A172 (cell line): ENCODE results near the gene ARHGAP18. TPM values are rescaled to one million over a fixed set of nuclear protein-coding genes. Genes with fewer than 3 reads are reported as not detected.

Experiments used
- DNase-seq: peaks from one replicate; pipeline ENCODE4 v3.0.0-alpha.2; 2015; ENCODE audit warnings: low spot score
- total RNA-seq: library from RNA; depleted of rRNA; stranded (reverse); fragments of >200 nt; shearing (Covaris generic); gene quantifications from 2 replicates; pipeline ENCODE4 v1.2.3, GENCODE V29; 2014

ARHGAP18 gene
- total RNA-seq, 1 experiment from 2014 or later: 140 TPM

- no peak for DNase-seq
These were observed 94.5 kb downstream of the ARHGAP18 start for GRCh38 chr6:129615496-129615895.

GRCh38 chr6:129615020-129615419 is 95.0 kb downstream of the ARHGAP18 start:
- DNase-seq: no peak

GRCh38 chr6:129614464-129614863 is 95.5 kb downstream of the ARHGAP18 start:
- DNase-seq: no peak

DNA sequence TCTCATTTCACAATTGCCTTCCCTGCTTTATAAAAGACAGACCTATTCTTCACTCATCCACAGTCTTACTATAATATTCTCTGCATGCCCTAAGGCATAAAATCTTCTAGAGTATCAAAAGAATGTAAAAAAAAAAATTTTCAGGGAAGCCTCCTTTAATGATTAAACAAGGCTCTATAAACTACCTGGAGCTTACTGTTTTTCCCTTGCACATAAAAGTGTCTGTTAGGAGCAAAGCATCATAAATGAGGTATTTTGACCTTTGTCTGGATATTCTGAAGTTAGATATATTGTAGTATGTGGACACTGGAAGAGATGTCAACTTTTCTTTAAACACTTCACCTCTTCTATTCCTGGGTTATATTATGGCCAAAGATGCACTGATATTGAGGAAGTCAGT is 97.5 kb downstream of the ARHGAP18 start:
- DNase-seq: no peak

DNA sequence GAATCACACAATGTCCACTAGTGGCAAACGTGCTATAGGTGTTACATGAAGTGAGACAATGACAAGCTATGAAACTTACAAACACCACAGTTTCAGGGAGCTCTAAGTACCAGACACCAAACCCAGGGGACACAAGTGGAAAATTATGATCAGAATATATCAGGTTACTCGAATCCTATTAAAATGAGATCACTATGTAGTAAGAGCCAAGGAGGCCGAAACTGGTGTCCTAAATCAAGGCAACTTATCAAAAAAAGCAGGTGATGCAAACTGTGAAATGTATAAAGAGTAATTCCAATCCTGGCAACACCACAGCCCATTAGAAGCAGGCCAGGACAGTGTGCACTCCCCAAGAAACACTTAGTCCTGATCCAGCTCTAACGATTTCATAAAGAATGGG is 100.3 kb downstream of the ARHGAP18 start:
- DNase-seq: no peak

DNA sequence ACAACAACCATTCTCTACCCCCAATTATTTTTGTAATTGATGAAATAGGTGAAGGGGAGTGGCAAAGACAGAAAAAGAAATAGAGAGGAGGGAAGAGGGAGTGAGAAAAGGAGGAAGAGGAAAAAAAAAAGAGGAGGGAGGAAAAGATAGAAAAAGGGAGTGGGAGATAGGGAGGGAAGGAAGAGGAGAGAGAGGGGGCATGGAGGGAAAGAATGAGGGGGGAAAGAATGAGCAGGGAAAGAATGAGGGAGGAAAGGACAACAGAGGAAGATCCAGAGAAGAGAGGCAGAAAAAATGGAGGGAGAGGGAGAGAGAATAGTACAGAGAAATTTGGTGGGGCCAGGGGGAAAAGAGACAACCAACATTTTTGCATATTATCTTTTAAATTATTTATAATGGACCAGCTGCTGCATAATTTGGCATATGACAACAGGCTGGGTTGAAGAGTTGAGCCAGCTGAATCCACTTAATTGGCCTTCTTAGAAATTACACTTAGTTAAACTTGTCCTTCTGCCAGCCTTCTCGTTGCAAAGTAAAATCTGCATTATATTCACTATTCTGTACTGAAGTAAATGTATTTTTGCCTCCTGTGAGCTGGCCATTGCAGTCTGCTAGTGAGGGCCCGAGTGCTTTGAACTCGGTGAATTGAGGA is 101.0 kb downstream of the ARHGAP18 start:
- no peak for DNase-seq

DNA sequence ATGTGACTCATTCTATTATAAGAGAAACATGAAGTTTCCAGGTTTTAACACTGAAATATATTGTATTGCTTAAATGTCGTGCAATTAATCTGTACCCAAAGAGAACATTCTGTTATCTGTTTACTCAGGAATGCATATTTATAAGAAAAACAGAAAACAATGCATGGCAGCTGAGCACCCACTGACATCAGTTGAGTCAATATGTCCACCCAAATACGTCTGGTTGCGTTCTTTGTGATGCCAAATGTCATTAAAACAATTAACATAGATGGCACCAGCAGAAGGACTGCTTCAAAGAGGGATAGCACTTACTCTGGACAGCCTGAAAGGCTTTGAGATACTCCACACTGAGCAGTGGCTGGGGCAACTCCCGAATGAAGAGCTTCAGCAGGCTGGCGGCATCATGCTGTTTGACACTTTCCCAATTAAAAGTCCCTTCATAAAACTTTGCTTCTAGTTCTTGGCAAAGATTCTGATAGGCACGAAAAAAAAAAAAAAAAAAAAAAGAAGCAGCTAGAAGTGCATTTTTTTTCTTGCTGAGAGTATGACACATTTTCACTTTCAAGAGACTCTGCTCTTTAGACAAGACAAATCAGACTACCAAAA is 102.3 kb downstream of the ARHGAP18 start:
- peak; percentile 33 for DNase-seq

GRCh38 chr6:129606664-129607063 is 103.3 kb downstream of the ARHGAP18 start:
- peak; percentile 63 for DNase-seq

DNA sequence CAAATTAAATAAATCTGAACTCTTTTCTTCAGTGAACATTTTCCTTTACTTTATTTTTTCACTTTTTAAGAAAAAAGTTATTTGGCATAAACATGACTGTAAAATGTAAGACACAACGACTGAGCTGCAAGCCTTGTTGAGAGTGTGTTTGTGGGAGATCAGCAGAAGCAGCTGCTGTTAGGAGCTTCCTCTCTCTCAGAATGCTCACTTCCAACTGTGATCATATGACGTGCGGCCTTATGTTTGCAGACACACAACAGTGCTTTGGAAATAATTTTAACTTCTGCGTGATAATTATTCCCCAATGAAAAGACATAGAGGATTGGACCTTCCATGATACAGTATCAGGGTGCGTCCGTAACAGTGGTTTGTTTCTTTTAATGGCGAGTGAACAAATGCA is 104.0 kb downstream of the ARHGAP18 start:
- no peak for DNase-seq

- no peak for DNase-seq
These were observed 104.9 kb downstream of the ARHGAP18 start for GRCh38 chr6:129605095-129605494.

DNA sequence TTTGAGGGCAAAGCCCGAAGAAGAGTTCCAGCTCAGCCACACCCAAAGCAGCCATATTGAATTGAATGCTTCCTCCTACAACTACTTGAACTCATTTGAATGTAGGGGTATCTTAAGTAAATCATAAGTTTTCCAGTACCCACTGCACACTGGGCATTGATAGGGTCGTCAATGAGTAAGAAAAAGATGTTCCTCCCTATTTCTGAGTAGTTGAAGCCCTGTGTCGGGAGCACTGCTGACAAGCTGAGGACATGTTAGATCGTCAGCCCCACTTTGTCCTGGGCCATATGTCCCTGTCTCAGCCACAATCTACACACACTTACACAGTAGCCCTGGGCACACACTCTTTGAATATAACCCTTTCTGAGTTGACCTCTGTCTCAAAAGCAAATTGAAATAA is 105.7 kb downstream of the ARHGAP18 start:
- DNase-seq: no peak

DNA sequence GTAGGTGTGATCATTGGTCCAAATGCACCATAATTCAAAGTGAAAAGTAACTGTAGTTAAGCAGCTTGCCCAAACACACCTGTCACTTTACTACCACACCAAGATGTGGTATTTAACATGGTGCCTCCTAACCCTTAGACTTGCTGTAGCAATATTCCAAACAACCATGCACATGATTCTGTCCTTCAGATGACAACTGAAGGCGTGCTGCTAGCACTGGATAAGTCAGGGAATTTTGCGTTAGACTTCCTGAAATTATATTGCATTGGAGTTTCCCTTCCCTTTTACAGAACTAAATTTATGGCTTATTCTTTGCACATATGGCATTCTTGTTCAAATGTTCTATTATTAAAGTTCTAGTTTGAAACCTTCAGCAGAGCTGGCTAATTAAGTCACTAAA is 106.2 kb downstream of the ARHGAP18 start:
- no peak for DNase-seq

GRCh38 chr6:129601323-129601722 is 108.7 kb downstream of the ARHGAP18 start:
- DNase-seq: no peak

GRCh38 chr6:129599467-129599866 is 110.5 kb downstream of the ARHGAP18 start:
- no peak for DNase-seq

DNA sequence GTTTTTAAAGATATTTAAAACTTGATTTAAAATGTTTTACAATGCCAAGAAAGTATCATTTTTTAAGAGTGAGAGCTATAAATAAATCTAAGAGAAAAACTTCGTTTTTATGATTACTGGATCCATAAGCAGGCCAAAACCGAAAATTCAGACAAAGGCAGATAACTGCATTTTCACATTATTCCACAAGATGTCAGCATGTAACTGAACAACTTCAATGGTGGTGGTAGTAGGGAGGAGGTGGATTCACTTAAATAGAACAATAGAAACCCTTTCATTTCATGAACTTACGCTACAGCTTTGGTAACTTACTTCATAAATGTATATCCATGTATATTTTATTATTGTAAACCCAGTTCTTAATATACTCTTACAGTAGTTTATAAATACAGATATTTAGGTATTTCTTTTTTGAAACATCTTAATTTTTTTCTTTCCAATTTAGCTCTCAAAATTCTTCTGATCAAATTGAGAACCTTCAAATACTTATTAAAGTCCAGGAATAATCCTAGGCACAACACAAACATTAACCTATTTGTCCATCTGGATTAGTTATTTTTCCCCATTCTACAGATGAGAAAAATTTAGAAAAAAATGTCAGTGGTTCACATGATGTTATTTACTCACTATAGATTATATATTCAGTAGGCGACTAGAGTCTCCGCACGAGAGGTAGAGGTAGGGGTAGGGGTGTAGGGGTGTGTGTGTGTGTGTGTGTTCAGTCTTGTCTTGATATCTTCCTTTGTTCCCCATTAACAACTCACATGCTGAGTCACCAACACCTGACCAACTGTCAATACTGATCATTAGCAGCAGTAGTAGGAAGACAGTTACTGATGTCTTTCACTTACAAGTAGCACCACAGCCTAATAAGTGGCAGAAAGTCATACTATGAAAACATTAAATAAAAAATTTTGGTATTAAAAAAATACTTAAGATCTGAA is 111.5 kb downstream of the ARHGAP18 start:
- DNase-seq: peak; percentile 67

GRCh38 chr6:129597023-129597713 is 112.8 kb downstream of the ARHGAP18 start:
- DNase-seq: no peak

- DNase-seq: no peak
These were observed 113.5 kb downstream of the ARHGAP18 start for GRCh38 chr6:129596522-129596921.

DNA sequence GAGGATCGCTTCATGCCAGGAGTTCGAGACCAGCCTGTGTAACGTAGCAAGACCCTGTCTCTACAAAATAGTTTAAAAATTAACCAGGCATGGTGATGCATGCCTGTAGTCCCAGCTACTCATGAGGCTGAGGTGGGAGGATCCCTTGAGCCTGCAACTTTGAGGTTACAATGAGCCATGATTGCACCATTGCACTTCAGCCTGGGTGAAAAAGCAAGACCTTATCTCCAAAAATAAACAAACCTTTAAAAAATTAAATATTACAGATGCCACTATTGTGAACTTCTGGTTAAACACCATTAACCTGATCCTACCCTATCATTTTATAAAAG is 116.8 kb downstream of the ARHGAP18 start:
- DNase-seq: no peak

GRCh38 chr6:129592516-129593232 is 117.3 kb downstream of the ARHGAP18 start:
- no peak for DNase-seq

GRCh38 chr6:129590408-129591022 is 119.5 kb downstream of the ARHGAP18 start:
- peak; percentile 28 for DNase-seq

DNA sequence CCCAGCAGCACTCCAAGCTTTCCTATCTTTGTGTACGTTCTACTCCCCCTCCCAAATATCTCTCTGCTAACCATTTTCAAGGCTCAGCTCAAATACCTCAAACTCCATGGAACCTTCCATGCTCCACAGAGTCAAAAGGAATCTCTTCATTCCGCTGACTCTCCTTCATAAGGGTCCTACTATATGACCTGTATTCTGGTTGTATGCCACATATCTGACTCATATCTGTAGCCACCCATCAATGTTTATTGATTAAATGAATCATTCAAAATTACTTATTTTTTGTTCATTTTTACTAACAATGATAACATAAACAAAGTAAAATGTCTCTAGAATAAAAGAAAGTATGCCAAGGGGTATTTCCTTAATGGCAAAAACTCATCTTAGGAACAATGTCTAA is 123.2 kb downstream of the ARHGAP18 start:
- no peak for DNase-seq
